Fibroblast of lung (primary cell): Measurements from ENCODE around the gene LRIT2. TPM values are rescaled to one million over a fixed set of nuclear protein-coding genes. Genes with fewer than 3 reads are reported as not detected.

Experiments
- DNase-seq, 2 donors: peaks; one replicate each; pipeline versions ENCODE4 v3.0.0 to v3.0.0-alpha.2; 2010; ENCODE audit warnings: low read depth in 2 of 2
- H2AFZ ChIP-seq: 2 replicates; pipeline ENCODE4 v1.5.1; 2012; ENCODE audit warnings: low read length, control low read depth, inconsistent platforms
- H3K27ac ChIP-seq: 2 replicates; pipeline ENCODE4 v1.5.1; 2011; ENCODE audit warnings: low read length, control low read depth; ENCODE audit not compliant: insufficient read depth
- H3K27me3 ChIP-seq: 2 replicates; pipeline ENCODE4 v1.5.1; 2011; ENCODE audit warnings: mild to moderate bottlenecking, low read length; ENCODE audit not compliant: control insufficient read depth, insufficient read depth
- H3K36me3 ChIP-seq: 2 replicates; pipeline ENCODE4 v1.5.1; 2011; ENCODE audit warnings: low read length; ENCODE audit not compliant: control insufficient read depth, insufficient read depth
- H3K4me1 ChIP-seq: 2 replicates; pipeline ENCODE4 v1.5.1; 2011; ENCODE audit warnings: low read length; ENCODE audit not compliant: control insufficient read depth, insufficient read depth; ENCODE audit errors: extremely low read depth
- H3K4me2 ChIP-seq: 2 replicates; pipeline ENCODE4 v1.5.1; 2011; ENCODE audit warnings: low read length, control low read depth; ENCODE audit not compliant: insufficient read depth; ENCODE audit errors: extremely low read depth
- H3K4me3 ChIP-seq, 4 experiments: fragments of 200-600 bp in 1 of 4; sonication (generic) in 1 of 4; replicated peaks in 1 of 4; 2 replicates each; pipeline ENCODE4 v1.5.1; 2011 to 2016; ENCODE audit warnings: low read length in 4 of 4, low read depth in 3 of 4, mild to moderate bottlenecking in 3 of 4, control low read depth in 2 of 4, inconsistent platforms in 1 of 4, mixed read lengths in 1 of 4; ENCODE audit not compliant: insufficient read depth in 1 of 4; ENCODE audit errors: control extremely low read depth in 1 of 4
- H3K79me2 ChIP-seq: 2 replicates; pipeline ENCODE4 v1.5.1; 2012; ENCODE audit warnings: mild to moderate bottlenecking, low read length, inconsistent platforms; ENCODE audit not compliant: control insufficient read depth, insufficient read depth
- H3K9ac ChIP-seq: 2 replicates; pipeline ENCODE4 v1.5.1; 2011; ENCODE audit warnings: mild to moderate bottlenecking, low read length, control low read depth; ENCODE audit not compliant: insufficient read depth
- H3K9me3 ChIP-seq: 2 replicates; pipeline ENCODE4 v1.5.1; 2012; ENCODE audit warnings: low read depth, low read length; ENCODE audit not compliant: control insufficient read depth, insufficient read depth
- H4K20me1 ChIP-seq: 2 replicates; pipeline ENCODE4 v1.5.1; 2011; ENCODE audit warnings: low read length; ENCODE audit not compliant: control insufficient read depth, insufficient read depth; ENCODE audit errors: extremely low read depth
- EZH2 ChIP-seq: IDR thresholded peaks from 2 replicates; pipeline ENCODE4 v1.5.1; 2012; ENCODE audit warnings: low read length, control low read depth, mild to moderate bottlenecking; ENCODE audit errors: missing control alignments
- polyA plus RNA-seq, 2 donors: library from polyadenylated mRNA; depleted of rRNA in 1 of 2; stranded (reverse) in 1 of 2; unstranded in 1 of 2; fragments of >200 nt; gene quantifications; 2 replicates each; pipeline ENCODE4 v1.2.1, GENCODE V29; 2011 to 2012; ENCODE audit warnings: missing spikeins in 1 of 2
- total RNA-seq: library from RNA; depleted of rRNA; stranded (reverse); fragments of >200 nt; gene quantifications from 2 replicates; pipeline ENCODE4 v1.2.1, GENCODE V29; 2014
- TF ChIP-seq, protein P1 (sequence below), 2 donors: IDR thresholded peaks in 1 of 2; conservative IDR thresholded peaks in 1 of 2; 1 replicate in 1 of 2; 2 replicates in 1 of 2; pipeline ENCODE4 v1.5.1; 2011 to 2012; ENCODE audit warnings: low read length in 2 of 2, control low read depth in 1 of 2, inconsistent platforms in 1 of 2, low read depth in 1 of 2, mild to moderate bottlenecking in 1 of 2

The LRIT2 gene
- total and polyA plus RNA-seq, 2 donors (not counting 1 experiment from before 2014, with no cell fraction given), result not detected

DNA sequence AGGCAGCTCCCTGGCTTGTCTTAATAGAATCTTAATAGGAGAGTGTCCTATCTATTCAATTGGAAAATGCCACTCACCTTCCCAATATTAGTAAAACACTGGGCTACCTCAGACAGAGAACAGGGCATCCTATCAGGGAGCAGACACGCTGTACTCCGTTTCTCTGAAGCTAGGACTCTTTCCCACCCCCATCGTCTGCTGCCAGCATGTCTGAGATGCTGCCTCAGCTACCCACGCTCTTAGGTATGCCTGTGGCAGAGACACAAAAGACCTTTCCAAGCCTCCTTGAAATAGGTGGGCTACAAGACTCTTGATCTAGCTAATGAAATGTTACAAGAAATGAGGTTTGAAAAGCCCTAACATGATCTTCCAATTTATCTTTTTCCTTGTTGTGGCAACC lies 2.5 kb upstream of the LRIT2 start:
- TF ChIP-seq, protein P1, sequence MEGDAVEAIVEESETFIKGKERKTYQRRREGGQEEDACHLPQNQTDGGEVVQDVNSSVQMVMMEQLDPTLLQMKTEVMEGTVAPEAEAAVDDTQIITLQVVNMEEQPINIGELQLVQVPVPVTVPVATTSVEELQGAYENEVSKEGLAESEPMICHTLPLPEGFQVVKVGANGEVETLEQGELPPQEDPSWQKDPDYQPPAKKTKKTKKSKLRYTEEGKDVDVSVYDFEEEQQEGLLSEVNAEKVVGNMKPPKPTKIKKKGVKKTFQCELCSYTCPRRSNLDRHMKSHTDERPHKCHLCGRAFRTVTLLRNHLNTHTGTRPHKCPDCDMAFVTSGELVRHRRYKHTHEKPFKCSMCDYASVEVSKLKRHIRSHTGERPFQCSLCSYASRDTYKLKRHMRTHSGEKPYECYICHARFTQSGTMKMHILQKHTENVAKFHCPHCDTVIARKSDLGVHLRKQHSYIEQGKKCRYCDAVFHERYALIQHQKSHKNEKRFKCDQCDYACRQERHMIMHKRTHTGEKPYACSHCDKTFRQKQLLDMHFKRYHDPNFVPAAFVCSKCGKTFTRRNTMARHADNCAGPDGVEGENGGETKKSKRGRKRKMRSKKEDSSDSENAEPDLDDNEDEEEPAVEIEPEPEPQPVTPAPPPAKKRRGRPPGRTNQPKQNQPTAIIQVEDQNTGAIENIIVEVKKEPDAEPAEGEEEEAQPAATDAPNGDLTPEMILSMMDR (conservative IDR thresholded peaks at IDR 0.05 in 1 of 2, IDR thresholded peaks at IDR 0.05 in 1 of 2; ENCODE audit: low read depth in 1 of 2, low read length in 2 of 2), result no peak
- TF ChIP-seq EZH2, result no peak
- Histone ChIP-seq H3K27me3 (no peaks in the 10 kb centered on the region), H2AFZ (no peak overlapping the region)

DNA sequence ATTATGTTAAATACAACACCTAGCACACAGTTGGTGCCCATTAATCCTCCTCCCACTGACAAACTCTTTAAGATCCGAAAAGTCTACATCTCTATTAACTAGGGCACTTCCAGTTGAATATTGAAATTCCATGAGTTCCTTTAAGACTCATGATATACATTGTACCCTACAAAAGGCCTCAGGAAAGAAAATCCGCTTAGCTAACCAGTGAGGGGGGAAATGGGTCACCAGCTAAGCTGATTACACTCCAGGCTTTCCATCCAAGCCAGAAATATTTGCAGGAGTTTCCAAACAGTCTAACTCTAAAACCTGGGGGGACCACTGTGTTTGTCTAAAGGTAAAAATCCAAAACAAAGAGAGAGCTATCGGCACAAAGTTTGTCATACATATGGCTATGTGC lies 1.3 kb upstream of the LRIT2 start:
- DNase-seq, result no peak
- H3K9ac ChIP-seq, result no peak overlapping the region
- no peak overlapping the region for H2AFZ ChIP-seq
- no peaks in the 10 kb centered on the region for H3K79me2 ChIP-seq
- H3K4me3 ChIP-seq, result no peak overlapping the region
- H3K27ac ChIP-seq, result no peak overlapping the region
- no peaks in the 10 kb centered on the region for H3K4me1 ChIP-seq
- H3K27me3 ChIP-seq, result no peaks in the 10 kb centered on the region
- H3K36me3 ChIP-seq, result no peaks in the 10 kb centered on the region
- H3K9me3 ChIP-seq, result no peaks in the 10 kb centered on the region
- TF ChIP-seq, protein P1 (conservative IDR thresholded peaks at IDR 0.05 in 1 of 2, IDR thresholded peaks at IDR 0.05 in 1 of 2; ENCODE audit: low read depth in 1 of 2, low read length in 2 of 2), result no peak
- TF ChIP-seq EZH2, result no peak
- no peaks in the 10 kb centered on the region for H4K20me1 ChIP-seq
- H3K4me2 ChIP-seq, result no peak overlapping the region

More for the DNA sequence above, 2.5 kb upstream of the LRIT2 start:
- Histone ChIP-seq H4K20me1 (no peaks in the 10 kb centered on the region), H3K9ac (no peak overlapping the region), H3K4me3 (no peak overlapping the region), H3K79me2 (no peaks in the 10 kb centered on the region), H3K27ac (no peak overlapping the region), H3K36me3 (no peaks in the 10 kb centered on the region), H3K4me1 (no peaks in the 10 kb centered on the region), H3K9me3 (no peaks in the 10 kb centered on the region), H3K4me2 (no peak overlapping the region)
- no peak for DNase-seq

DNA sequence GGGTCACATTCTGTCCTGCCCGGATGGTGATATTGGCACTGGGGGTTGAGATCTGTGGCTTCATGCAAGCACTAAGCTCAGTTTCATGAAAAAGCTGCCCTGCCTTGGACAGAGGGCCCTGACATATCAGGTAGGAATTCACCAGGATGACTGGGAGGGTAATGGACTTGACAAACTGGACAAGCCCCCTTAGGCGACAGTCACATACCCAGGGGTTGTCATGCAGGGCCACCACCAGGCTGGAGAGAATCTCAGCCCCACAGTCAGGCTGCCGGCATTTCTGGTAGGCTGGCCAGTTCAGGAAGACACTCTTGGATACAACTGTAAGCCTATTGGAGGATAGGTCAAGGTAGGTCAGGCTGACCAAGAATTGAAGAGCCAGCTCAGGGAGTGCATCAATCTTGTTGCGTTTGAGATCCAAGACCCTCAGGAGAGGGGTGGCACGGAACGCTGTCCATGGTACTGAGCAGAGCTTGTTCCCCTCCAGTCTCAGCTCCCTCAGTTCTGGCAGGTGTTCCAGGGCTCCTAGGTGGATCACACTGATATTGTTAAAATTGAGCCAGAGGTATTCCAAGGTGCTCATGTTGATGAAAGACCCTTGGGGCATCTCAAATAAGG lies 824 bp downstream of the LRIT2 start:
- Histone ChIP-seq H3K4me1 (no peaks in the 10 kb centered on the region), H3K27me3 (no peaks in the 10 kb centered on the region), H3K4me2 (no peak overlapping the region), H3K79me2 (no peaks in the 10 kb centered on the region), H2AFZ (no peak overlapping the region), H3K9me3 (no peaks in the 10 kb centered on the region), H3K9ac (no peak overlapping the region), H3K27ac (no peak overlapping the region), H3K4me3 (no peak overlapping the region), H4K20me1 (no peaks in the 10 kb centered on the region), H3K36me3 (no peaks in the 10 kb centered on the region)
- no peak for DNase-seq
- no peak for TF ChIP-seq EZH2
- TF ChIP-seq, protein P1 (conservative IDR thresholded peaks at IDR 0.05 in 1 of 2, IDR thresholded peaks at IDR 0.05 in 1 of 2; ENCODE audit: low read depth in 1 of 2, low read length in 2 of 2), result no peak
